Smooth muscle cell (in vitro differentiated cells): ENCODE measurements around the gene RBM10. TPM values are rescaled to one million over a fixed set of nuclear protein-coding genes. Genes with fewer than 3 reads are reported as not detected.

Source experiments
- DNase-seq: peaks from one replicate; lab custom pipeline; 2025; ENCODE audit not compliant: unreplicated experiment; lab: John Stamatoyannopoulos, UW
- H2AFZ ChIP-seq: fragments of 200-600 bp; sonication (generic); 2 replicates; pipeline ENCODE4 v1.6.0; 2016; ENCODE audit warnings: antibody characterized with exemption, low read depth, mild to moderate bottlenecking
- H3F3A ChIP-seq: fragments of 200-600 bp; sonication (generic); 2 replicates; pipeline ENCODE4 v1.6.0; 2017; ENCODE audit warnings: antibody characterized with exemption, low read depth
- H3K27ac ChIP-seq: fragments of 200-600 bp; sonication (generic); 2 replicates; pipeline ENCODE4 v1.5.1; 2016; ENCODE audit warnings: low read depth, mild to moderate bottlenecking
- H3K27me3 ChIP-seq: fragments of 200-600 bp; sonication (generic); 2 replicates; pipeline ENCODE4 v1.6.1; 2016; ENCODE audit warnings: low read depth, mild to moderate bottlenecking
- H3K36me3 ChIP-seq: fragments of 200-600 bp; sonication (generic); 2 replicates; pipeline ENCODE4 v1.5.1; 2016; ENCODE audit warnings: low read depth
- H3K4me1 ChIP-seq: fragments of 200-600 bp; sonication (generic); 2 replicates; pipeline ENCODE4 v1.5.1; 2016; ENCODE audit warnings: low read depth
- H3K4me2 ChIP-seq: fragments of 200-600 bp; sonication (generic); 2 replicates; pipeline ENCODE4 v1.6.0; 2016; ENCODE audit warnings: mild to moderate bottlenecking
- H3K4me3 ChIP-seq: fragments of 200-600 bp; sonication (generic); 2 replicates; pipeline ENCODE4 v1.5.1; 2016; ENCODE audit warnings: mild to moderate bottlenecking
- H3K79me2 ChIP-seq: fragments of 200-600 bp; sonication (generic); 2 replicates; pipeline ENCODE4 v1.6.0; 2016; ENCODE audit warnings: low read depth, mild to moderate bottlenecking
- H3K9ac ChIP-seq: fragments of 200-600 bp; sonication (generic); 2 replicates; pipeline ENCODE4 v1.6.0; 2016; ENCODE audit warnings: low read depth
- H3K9me3 ChIP-seq: fragments of 200-600 bp; sonication (generic); replicated peaks from 2 replicates; pipeline ENCODE4 v1.5.1; 2016; ENCODE audit warnings: low read depth
- H4K20me1 ChIP-seq: fragments of 200-600 bp; sonication (generic); 2 replicates; pipeline ENCODE4 v1.6.0; 2016; ENCODE audit warnings: low read depth
- CTCF ChIP-seq: fragments of 200-600 bp; sonication (generic); IDR thresholded peaks from 2 replicates; pipeline ENCODE4 v1.5.1; 2017; ENCODE audit warnings: borderline replicate concordance, mild to moderate bottlenecking, antibody characterized with exemption; ENCODE audit not compliant: insufficient read depth, poor library complexity, severe bottlenecking
- WGBS: methylation state at CpG from one replicate; pipeline ENCODE4 v1.1.7; 2016; ENCODE audit warnings: low lambda C conversion rate; 5-methylcytosine and 5-hydroxymethylcytosine counted together
- polyA plus RNA-seq: library from polyadenylated mRNA; unstranded; fragments of >200 nt; fragmentation: Nextera tagmentation; extraction: Ambion mirVana; gene quantifications from 2 replicates; pipeline ENCODE4 v1.2.1, GENCODE V29; 2016
- total RNA-seq: library from RNA; depleted of rRNA; stranded (reverse); fragments of >200 nt; gene quantifications from 2 replicates; pipeline ENCODE4 v1.2.3, GENCODE V29; 2014

RBM10 gene
- total and polyA plus RNA-seq, 2 experiments from 2014 or later = 18.3 to 39.2 TPM

DNA sequence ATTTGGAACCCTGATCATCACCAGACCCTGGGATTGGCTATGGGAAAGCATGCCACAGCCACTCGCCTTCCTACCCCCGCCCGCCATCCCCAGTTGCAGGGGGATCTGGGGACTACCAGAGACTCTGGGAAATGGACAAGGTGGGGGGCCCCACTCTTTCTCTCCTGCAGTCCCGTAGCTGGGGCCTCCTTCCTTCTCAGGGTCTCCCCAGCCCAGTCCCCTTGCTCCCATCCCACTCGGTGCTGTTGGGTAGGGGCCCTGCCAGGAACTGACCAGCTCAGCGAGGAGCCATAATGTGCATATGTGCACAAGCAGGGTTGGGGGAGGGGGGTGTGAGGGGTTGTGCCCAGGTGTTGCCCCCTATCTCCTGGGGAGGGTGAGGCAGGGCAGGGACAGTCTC, 84.4 kb downstream of the RBM10 start:
- no peak overlapping the region for H3K27ac ChIP-seq
- no peak for TF ChIP-seq CTCF
- H3K4me3 ChIP-seq = no peak overlapping the region
- no peaks in the 10 kb centered on the region for H3K27me3 ChIP-seq
- peaks cover 6% of the 10 kb centered on the region for H3K36me3 ChIP-seq
- WGBS = 99% methylated on average over 6 of the region's 6 CpGs
- no peaks in the 10 kb centered on the region for H3K9me3 ChIP-seq
- no peak overlapping the region for H3K9ac ChIP-seq
- H3K4me2 ChIP-seq = no peak overlapping the region
- H4K20me1 ChIP-seq = peaks cover 9% of the 10 kb centered on the region
- peaks cover 8% of the 10 kb centered on the region for H3K79me2 ChIP-seq
- peaks cover 8% of the 10 kb centered on the region for H3K4me1 ChIP-seq
- DNase-seq = no peak
- peaks cover 11% of the 10 kb centered on the region for H3F3A ChIP-seq
- H2AFZ ChIP-seq = no peak overlapping the region

GRCh38 chrX:47230136-47230868, 85.3 kb downstream of the RBM10 start:
- Histone ChIP-seq H3K27me3 (no peaks in the 10 kb centered on the region), H3K4me2 (no peak overlapping the region), H3F3A (peaks cover 15% of the 10 kb centered on the region), H3K27ac (no peak overlapping the region), H3K79me2 (peaks cover 17% of the 10 kb centered on the region), H4K20me1 (peaks cover 8% of the 10 kb centered on the region), H3K9ac (no peak overlapping the region), H3K4me1 (peaks cover 17% of the 10 kb centered on the region), H3K4me3 (no peak overlapping the region), H2AFZ (no peak overlapping the region), H3K36me3 (peaks cover 2% of the 10 kb centered on the region), H3K9me3 (no peaks in the 10 kb centered on the region)
- no peak for DNase-seq
- 97% methylated on average over 5 of the region's 5 CpGs for WGBS
- no peak for TF ChIP-seq CTCF

DNA sequence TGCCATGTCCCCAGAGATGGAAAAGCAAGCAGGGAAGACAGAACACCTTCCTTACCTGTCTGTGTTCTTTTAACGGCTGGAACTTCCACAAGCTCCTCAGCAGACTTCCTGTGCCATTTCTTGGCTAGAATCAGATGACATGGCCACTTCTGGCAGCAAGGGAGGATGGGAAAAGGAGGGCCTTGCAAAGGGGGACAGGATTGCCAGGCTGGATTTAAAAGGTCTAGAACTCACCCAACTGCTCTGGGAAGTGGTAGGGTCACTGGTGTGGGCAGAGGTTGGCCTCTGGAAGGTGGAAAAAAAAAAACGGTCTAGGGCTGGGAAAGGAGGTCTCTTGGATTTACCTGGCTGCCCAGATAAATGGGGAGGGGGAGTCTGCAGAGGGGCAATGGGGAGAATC, 86.1 kb downstream of the RBM10 start:
- no peak overlapping the region for H3K4me2 ChIP-seq
- no peak overlapping the region for H2AFZ ChIP-seq
- peaks cover 15% of the 10 kb centered on the region for H3F3A ChIP-seq
- TF ChIP-seq CTCF = no peak
- peaks cover 23% of the 10 kb centered on the region for H3K4me1 ChIP-seq
- H3K36me3 ChIP-seq = no peaks in the 10 kb centered on the region
- WGBS = 93% methylated on average over 2 of the region's 2 CpGs
- no peak overlapping the region for H3K4me3 ChIP-seq
- no peak overlapping the region for H3K27ac ChIP-seq
- DNase-seq = no peak
- no peak overlapping the region for H3K9ac ChIP-seq
- H4K20me1 ChIP-seq = peaks cover 12% of the 10 kb centered on the region
- no peaks in the 10 kb centered on the region for H3K9me3 ChIP-seq
- no peaks in the 10 kb centered on the region for H3K27me3 ChIP-seq
- H3K79me2 ChIP-seq = peaks cover 25% of the 10 kb centered on the region
